HG03378 (cell line): ENCODE measurements around the gene MN1.

ENCODE experiments used
- ATAC-seq: cut with Tn5 transposase; IDR thresholded peaks from one replicate; pipeline ENCODE4 v1.9.1; 2021; ENCODE audit warnings: mild to moderate bottlenecking, moderate library complexity; ENCODE audit not compliant: unreplicated experiment

The MN1 gene

GRCh38 chr22:27827604-27828587 lies 26.3 kb upstream of the MN1 start:
- no peak for ATAC-seq

DNA sequence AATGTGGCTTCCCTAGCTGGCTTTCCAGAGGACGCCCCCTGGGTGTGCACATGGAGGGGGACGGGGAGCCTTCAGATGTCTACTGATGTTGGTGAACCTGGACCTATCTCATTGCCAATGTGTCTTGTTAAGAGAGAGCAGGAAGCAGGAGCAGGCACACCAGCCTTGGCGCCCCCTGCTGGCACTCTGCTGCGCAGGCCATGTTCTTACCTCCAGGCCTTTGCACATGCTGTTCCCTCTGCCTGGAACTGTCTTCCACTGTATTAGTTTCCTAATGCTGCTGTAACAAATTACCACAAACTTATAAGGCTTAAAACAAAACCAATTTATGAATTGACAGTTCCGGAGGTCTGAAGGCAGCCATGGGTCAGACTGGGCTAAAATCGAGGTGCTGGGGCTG lies 23.6 kb upstream of the MN1 start:
- no peak for ATAC-seq

DNA sequence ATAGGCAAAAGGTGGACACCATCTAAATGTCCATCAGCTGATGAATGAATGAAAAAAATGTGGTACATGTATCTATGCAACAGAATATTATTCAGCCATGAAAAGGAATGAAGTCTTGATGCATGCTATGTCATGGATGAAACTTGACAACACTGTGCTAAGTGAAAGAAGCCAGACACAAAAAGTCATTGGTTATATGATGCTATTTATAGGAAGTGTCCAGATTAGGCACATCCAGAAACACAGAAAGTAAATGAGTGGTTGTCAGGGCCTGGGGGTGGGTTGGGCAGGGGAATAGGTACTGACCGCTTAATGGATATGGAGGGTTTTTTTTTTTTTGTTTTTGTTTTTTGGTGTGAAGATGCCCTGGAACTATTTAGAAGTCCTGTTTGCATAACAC lies 21.7 kb upstream of the MN1 start:
- ATAC-seq: no peak

- ATAC-seq: no peak
Observed at GRCh38 chr22:27820896-27821866, 19.6 kb upstream of the MN1 start.

DNA sequence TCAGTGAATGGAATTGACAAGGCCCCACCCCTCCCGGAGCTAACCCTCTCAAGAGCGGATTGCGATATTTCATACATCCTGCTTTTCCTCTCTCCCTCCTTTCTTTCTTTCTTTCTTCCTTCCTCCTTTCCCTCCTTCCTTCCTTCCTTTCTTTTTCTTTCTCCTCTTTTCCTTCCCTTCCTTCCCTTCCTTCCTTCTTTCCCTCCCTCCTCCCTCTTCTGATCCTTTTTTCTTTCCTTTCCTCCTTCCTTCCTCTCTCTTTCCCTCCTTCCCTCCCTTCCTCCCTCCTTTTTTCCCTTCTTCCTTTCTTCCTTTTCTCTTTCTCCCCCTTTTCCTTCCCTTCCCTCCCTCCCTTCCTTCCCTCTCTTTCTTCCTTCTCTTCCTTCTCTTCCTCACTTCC lies 15.0 kb upstream of the MN1 start:
- ATAC-seq: no peak

DNA sequence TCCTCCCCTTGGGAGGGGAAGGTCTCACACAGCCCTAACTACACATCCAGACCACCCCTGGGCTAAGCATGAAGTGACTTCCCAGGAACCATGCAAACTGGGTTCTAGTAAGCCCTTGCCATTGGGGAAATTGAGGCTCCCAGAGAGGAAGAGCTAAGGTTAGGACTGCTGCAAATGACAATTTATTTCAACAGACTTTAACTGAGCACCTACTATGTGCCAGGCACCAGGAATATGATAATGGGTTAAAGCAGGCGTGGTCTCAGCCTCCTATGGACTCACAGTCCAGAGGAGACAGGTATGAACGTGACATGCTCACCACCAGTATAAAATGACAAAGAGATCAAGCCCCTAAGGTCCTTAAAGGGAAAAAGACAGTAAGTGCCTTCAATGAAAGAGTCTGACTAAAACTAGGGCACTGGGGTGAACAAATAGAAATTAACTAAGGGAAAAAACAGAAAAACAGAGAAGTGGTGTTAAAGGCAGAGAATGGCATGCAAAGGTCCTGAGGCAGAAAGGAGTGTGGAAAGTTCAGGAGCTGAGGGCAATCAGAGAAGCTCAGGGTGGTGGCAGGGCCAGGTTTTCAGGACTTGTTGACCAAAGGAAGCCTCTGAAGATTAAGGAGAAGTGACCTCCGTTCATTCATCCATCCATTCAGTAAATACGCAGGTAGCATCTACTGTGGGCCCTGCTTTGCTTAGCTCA lies 14.4 kb upstream of the MN1 start:
- no peak for ATAC-seq

DNA sequence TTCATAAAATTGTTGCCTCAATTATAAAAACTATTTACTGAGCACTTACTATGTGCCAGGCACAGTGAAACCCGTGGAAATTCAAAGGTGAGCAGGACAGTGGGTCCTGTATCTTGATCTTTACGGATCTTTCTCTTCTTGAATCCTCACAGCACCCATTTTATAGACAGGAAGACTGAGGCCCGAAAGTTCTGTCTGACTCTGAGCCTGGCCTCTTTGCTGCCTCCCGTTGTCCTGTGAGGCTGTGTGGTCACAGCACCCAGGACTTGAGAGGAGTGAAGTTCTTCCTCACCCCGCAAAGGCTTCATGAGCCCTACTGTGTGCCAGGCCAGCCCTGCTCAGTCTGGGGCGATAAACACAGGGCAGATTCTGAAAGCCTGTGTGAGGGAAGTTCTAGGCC lies 13.4 kb upstream of the MN1 start:
- no peak for ATAC-seq

- ATAC-seq: no peak
Observed at GRCh38 chr22:27811778-27812177, 10.2 kb upstream of the MN1 start.

DNA sequence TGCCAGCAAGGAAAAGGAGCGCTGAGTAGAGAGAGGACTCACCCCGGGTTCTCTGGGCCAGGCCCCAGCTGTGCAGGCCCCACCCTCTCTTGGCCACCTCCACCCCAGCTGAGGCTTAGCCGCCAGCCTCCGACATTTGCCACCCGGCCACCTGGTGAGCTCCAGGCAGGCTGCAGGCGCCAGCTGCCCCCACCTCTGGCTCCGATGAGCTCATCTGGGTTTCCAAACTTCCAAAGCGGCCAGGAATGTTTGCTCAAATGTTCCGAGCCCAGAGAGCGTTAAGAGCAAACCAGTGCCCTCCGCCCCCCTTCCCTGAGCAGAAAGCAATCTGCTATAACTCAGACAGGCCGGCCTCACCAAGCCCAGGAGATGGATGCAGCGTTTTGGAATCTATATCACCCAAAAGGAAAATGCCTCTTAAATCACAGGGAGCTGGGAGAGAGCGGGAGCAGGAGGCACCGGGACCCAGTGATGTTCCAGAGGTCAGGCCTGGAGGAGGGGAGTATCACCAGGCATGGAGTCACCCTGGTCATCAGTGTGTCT lies 9.1 kb upstream of the MN1 start:
- no peak for ATAC-seq

- ATAC-seq: no peak
Observed at GRCh38 chr22:27809700-27810608, 8.4 kb upstream of the MN1 start.

DNA sequence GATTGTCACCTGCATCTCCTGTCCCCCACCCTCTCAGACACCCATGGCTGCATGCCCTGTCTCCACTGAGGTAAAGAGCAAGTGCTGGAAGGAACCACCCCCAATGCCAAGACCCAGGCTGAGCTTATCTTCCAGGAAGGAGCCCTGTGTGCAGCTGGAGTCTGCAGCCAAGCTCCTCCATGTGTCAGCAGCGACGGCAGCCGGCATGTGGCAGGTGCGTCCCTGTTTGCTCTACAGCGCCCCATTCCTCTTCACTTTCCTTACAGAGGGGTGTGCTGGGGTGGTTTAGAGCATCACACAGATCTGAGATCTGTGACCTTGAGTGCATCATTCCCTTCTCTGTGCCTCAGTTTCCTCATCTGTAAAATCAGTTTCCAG lies 7.7 kb upstream of the MN1 start:
- ATAC-seq: no peak

DNA sequence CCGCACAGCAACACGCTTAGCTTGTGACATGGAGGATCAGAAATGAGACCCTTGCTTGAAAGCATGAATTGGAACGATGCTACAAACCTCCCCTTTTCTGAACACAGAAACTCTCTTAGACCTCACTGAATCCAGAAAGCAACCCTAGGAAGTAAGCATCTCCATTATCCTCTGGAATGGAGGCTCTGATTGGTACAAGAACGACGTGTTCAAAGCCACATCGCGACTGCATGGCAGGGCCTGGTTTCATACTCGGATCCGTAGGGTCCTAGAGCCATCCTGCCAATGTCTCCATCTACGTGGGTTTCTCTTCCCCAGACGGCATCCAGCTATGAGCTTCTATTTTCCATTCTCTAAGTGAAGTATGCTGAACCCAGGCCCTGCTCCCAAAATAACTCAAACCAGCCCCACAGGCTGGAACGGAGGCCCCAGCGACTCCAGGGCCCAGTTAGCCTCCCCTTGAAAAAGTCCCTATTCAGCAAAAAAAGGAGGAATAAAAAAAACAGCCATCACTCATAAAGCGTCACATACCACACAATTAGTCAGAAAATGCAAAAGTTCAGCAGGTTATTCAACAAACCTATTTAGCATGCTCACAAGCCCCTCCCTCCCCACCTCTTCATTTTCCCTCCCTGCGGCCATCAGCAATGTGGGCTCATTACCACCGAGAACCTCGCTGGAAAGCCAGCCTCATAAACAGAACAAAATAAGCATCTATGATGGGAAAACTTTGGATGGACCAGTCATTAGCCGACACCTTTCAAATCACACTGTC lies 7.1 kb upstream of the MN1 start:
- ATAC-seq: no peak

- no peak for ATAC-seq
Observed at GRCh38 chr22:27805841-27806240, 4.3 kb upstream of the MN1 start.

- ATAC-seq: no peak
Observed at GRCh38 chr22:27804470-27805297, 3.1 kb upstream of the MN1 start.

- no peak for ATAC-seq
Observed at GRCh38 chr22:27803841-27804415, 2.4 kb upstream of the MN1 start.

DNA sequence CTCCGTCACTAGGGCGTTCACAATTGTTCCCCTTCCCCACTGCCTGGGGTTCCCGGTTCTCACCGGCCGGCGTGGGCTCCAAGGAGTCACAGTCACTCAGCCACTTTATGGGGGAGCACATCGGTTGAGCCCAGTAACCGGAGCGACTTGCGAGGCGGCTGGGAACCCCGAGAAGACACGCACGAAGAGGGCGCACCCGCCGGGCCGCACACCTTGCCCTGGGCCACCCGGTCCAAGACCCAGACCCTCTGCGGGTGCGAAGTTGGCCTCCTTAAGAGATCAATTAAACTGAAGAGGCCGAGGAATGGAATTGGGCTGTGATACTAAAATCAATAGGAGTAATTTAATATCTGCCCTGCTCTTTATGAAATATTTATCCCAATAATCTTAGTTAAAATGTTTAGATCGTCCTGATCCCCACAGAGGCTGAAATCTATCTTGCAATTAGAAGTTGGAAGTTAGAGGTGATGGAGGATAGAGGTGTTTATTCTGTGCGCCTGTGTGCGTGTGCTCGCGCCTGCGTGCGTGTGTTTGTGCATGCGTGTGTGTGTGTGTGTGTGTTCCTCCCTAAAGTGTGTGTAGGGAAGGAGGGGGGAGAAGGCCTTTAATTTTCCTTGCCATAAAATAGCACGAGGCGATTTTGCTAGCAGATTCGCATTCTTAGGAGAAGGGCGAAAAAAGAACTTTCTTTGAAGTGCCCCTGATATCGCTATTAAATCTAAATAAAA lies 954 bp upstream of the MN1 start:
- no peak for ATAC-seq

DNA sequence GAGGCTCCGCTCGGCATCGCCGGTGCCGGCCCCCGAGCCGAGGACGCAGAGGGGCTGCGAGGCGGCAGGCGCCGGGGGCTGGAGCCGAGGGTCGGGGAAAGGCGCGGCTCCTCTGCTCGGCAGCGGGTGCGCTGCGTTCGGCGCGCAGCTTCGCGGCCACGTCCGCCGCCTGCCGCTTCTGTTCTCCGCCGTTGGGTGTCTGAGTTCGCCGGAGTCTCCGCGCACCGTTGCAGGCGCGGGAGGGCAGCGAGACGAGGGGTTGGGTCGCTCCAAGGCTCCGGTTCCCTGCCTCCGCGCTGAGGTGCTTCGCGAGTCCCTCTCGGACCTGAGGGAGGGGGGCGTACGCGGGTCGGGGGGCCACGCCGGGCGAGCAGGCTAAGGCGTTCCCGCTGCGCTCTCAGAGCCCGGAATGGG lies 347 bp downstream of the MN1 start:
- no peak for ATAC-seq
